GM12878 (cell line): ENCODE measurements around the gene SERINC5. TPM values are rescaled to one million over a fixed set of nuclear protein-coding genes. Genes with fewer than 3 reads are reported as not detected.

ENCODE experiments used
- ATF7 ChIP-seq: fragments of 450-650 bp; IDR thresholded peaks from 2 replicates; pipeline ENCODE4 v1.6.1; 2016; ENCODE audit warnings: low read depth, mild to moderate bottlenecking
- BACH1 ChIP-seq: fragments of 450-650 bp; IDR thresholded peaks from 2 replicates; pipeline ENCODE4 v1.6.1; 2017; ENCODE audit warnings: mild to moderate bottlenecking, borderline replicate concordance
- BHLHE40 ChIP-seq, 2 experiments: fragments of 450-650 bp in 1 of 2; IDR thresholded peaks; 2 replicates each; pipeline ENCODE4 v1.6.1; 2011 to 2017; ENCODE audit warnings: low read depth in 2 of 2, borderline replicate concordance in 1 of 2, improper control_type of control experiment in 1 of 2, low read length in 1 of 2, mild to moderate bottlenecking in 1 of 2
- BMI1 ChIP-seq: fragments of 450-650 bp; IDR thresholded peaks from 2 replicates; pipeline ENCODE4 v1.6.1; 2016; ENCODE audit warnings: mild to moderate bottlenecking, moderate library complexity, borderline replicate concordance
- CBFB ChIP-seq: IDR thresholded peaks from 2 replicates; pipeline ENCODE4 v1.6.1; 2016; ENCODE audit warnings: antibody characterized with exemption, low read depth
- CEBPZ ChIP-seq: fragments of 150-350 bp; IDR thresholded peaks from 2 replicates; pipeline ENCODE4 v1.6.1; 2016; ENCODE audit warnings: low read depth, low read length
- JUND ChIP-seq: IDR thresholded peaks from 2 replicates; pipeline ENCODE4 v1.6.1; 2012; ENCODE audit warnings: low read depth, mild to moderate bottlenecking, low read length, improper control_type of control experiment, moderate library complexity
- LARP7 ChIP-seq: fragments of 450-650 bp; IDR thresholded peaks from 2 replicates; pipeline ENCODE4 v1.6.1; 2017; ENCODE audit warnings: mild to moderate bottlenecking
- MEF2B ChIP-seq: fragments of 450-650 bp; IDR thresholded peaks from 2 replicates; pipeline ENCODE4 v1.6.1; 2018; ENCODE audit warnings: mild to moderate bottlenecking, moderate library complexity; ENCODE audit not compliant: partially characterized antibody, poor library complexity, severe bottlenecking
- POLR2AphosphoS5 ChIP-seq: IDR thresholded peaks from 2 replicates; pipeline ENCODE4 v1.6.1; 2011; ENCODE audit warnings: mild to moderate bottlenecking, low read length, inconsistent platforms
- RB1 ChIP-seq: fragments of 450-650 bp; formaldehyde crosslinking; IDR thresholded peaks from 2 replicates; pipeline ENCODE4 v1.6.1; 2017; ENCODE audit warnings: mild to moderate bottlenecking, borderline replicate concordance
- RFX5 ChIP-seq: IDR thresholded peaks from 2 replicates; pipeline ENCODE4 v1.6.1; 2011; ENCODE audit warnings: low read depth, low read length, improper control_type of control experiment
- RUNX3 ChIP-seq: IDR thresholded peaks from 2 replicates; pipeline ENCODE4 v1.6.1; 2012; ENCODE audit warnings: low read length, inconsistent platforms
- SP1 ChIP-seq: IDR thresholded peaks from one replicate; pipeline ENCODE4 v1.6.1; 2011; ENCODE audit warnings: low read depth, low read length
- SRF ChIP-seq, 2 experiments: IDR thresholded peaks; 2 replicates each; pipeline ENCODE4 v1.6.1; 2011; ENCODE audit warnings: low read depth in 2 of 2, low read length in 2 of 2, mild to moderate bottlenecking in 1 of 2, moderate library complexity in 1 of 2
- TCF12 ChIP-seq: IDR thresholded peaks from 2 replicates; pipeline ENCODE4 v1.6.1; 2011; ENCODE audit warnings: low read depth, mild to moderate bottlenecking, low read length
- polyA plus RNA-seq, 11 experiments: library from polyadenylated mRNA; depleted of rRNA in 4 of 11; unstranded in 6 of 11; stranded (reverse) in 5 of 11; fragments of >200 nt; fragmentation: Nextera tagmentation in 4 of 11; fragmentation: Illumina TruSeq in 1 of 11; extraction: Ambion mirVana in 4 of 11; extraction: Trizol in 1 of 11; gene quantifications; 1 replicate in 1 of 11; 2 replicates in 10 of 11; pipeline versions ENCODE4 v1.2.1 to v1.2.3, GENCODE V29; 2011 to 2016; ENCODE audit warnings: inconsistent platforms in 2 of 11, missing spikeins in 2 of 11, low read depth in 1 of 11
- total RNA-seq, 4 experiments: library from RNA; depleted of rRNA in 3 of 4; stranded (reverse); fragments of >200 nt in 3 of 4; fragmentation: Illumina TruSeq in 1 of 4; extraction: Trizol in 1 of 4; gene quantifications; 2 replicates each; pipeline versions ENCODE4 v1.2.1 to v1.2.3, GENCODE V29; 2013 to 2021

SERINC5 gene
- total and polyA plus RNA-seq, 10 of the 15 experiments (the other 5 are each of a cell fraction or from before 2014, with no cell fraction given) = 0.66 to 7.0 (median 2.8) TPM

GRCh38 chr5:80190960-80191359, 64.9 kb downstream of the SERINC5 start (continued):
- TF ChIP-seq MEF2B (no peak), POLR2AphosphoS5 (no peak), RB1 (no peak), RUNX3 (peak; percentile 35; the same call in 1 of the 2 replicates), BHLHE40 (IDR thresholded peaks at IDR 0.05; ENCODE audit: borderline replicate concordance in 1 of 2, low read depth in 2 of 2, low read length in 1 of 2) (no peak), LARP7 (no peak), JUND (no peak), CBFB (no peak), TCF12 (no peak), CEBPZ (no peak), BACH1 (no peak), ATF7 (no peak), RFX5 (no peak), SP1 (no peak), SRF (IDR thresholded peaks at IDR 0.05; ENCODE audit: low read depth in 2 of 2, low read length in 2 of 2) (peak in 1 of 2 experiments; percentile 85; a peak in 2 of 4 replicates), BMI1 (no peak)
- TF ChIP-seq, all 136 proteins: peak for 5
